Measurements from ENCODE around the gene PRKAR2A.
"Not testable (repeated sequence)": the region's sequence is repeated elsewhere in the genome, so short reads cannot be mapped to it uniquely, and the experiment has no call there.

The PRKAR2A gene

DNA sequence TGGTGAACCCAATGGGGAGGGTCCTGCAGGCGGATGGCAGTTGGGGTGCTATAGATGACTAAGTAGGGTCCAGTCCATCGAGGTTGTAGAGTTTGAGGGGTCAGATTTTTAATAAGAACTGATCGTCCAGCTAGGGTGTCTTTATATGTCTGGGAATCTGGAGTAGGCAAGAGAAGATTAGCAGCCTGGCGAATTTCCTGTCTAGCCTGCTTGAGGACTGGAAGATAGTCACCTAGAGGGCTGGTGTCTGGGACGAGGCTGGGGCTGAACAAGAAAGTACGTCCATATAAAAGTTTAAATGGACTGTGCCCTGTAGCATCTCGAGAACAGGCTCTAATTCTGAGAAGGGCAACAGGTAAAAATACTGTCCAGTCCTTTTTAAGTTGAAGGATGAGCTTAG is 123.9 kb downstream of the PRKAR2A start:
- no peak for DNase-seq

DNA sequence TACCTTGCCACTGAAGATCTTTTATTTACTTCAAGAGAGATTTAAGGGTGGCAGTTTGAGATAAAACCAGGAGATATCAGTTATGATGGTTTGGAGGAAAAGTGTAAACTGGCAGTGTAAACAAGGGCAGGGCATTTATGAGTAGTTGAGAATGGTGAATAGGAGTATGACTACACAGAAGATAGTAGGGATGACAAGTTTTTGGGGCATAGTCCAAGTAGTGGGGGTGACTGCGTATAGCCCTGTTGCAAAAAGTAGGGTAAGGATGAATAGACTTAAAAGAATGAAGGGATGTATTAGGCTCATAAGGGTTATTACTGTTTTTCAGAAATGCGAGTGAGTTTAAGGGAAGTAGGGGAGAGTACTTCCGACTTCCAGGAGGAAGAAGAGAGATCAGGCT is 124.4 kb downstream of the PRKAR2A start:
- not testable (repeated sequence) for DNase-seq

DNA sequence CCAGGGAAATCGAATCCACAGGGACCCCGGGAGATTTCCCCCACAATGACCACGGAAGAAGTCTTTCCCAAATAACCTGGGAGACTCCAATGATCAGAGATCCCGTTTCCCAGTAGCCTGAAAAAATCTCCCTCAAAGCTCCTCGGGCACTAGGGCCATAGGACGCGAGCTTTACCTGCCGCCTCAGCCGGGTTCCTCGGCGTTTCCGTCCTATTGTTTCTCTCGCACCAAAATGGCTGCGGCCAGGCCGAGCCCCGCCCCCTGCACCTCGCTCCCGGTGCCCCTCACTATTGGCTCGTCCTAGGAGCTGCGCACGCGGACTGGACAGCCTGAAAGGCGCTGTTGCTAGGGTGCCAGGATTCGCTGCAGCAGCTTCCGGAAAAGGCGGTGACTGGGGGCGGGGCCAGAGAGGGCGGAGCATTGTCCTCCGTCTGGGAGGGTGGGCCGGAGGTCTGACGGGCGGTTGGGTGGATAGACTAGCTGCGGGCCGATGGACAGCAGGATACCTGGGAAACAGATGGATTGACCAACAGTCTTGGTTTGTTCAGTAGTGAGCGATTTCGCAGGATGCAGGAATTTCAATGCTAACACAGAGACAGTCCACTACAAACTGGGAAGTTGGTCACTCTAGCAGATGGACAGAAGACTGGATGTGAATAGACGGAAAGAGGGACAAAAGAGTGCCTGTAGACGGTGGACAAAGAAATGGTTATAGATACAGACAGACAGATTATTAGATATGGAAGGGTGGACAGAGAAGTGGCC is 130.5 kb downstream of the PRKAR2A start, which contains the start of gene IP6K2:
TSS of gene IP6K2 (minus strand) at position 240 of the 765 bp plus-strand sequence. CDS start 21,930 bp downstream, outside the sequence.
- peak; percentile 94 for DNase-seq

DNA sequence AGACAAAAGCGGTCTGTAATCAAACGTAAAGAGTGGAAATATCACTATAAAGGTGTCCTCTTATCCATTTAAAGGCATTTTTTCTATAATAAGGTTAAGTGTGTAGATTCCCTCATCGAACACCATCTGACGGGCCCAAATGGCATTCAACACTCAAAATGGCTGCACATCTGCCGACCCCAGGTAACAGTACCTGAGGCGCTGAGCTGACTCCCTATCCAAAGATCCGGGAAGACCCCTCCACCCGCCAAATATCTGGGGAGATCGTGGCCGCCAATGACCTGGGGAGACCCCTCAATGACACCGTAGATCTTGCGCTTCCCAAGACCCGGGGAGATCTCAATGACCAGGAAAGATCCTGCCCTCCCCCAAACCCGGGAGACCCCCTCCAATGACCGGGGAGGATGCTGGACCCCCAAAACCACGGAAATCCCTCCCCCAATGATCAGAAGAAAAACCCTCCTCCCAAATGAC is 131.1 kb downstream of the PRKAR2A start:
- DNase-seq: no peak

DNA sequence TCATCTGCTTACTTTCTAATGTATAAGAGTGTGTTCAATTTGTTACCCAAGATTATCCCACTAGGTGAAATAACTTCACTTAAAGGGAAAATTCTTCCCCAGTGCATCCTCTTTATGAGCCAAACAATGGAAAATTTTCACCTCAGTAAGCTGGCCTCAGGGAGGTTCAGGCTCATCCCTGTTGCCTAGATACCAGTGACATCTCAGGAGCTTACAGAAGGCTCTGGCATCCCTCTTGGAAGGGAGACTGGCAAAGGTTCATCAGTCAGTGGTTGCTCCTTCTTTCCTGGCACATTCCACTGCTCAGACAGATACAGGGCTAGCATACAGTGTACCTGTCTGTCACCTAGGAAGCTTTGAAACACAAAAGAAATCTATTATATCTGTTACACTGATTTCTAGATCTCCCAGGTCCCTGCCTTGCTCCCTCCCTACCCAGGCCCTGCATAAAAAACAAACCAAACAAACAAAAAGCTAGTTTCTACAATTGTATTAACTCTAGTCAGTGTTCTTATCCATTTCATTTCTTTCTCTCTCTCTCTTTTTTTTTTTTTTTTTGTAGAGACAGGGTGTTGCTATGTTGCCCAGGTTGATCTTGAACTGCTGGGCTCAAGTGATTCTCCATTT is 132.4 kb downstream of the PRKAR2A start:
- DNase-seq: no peak

DNA sequence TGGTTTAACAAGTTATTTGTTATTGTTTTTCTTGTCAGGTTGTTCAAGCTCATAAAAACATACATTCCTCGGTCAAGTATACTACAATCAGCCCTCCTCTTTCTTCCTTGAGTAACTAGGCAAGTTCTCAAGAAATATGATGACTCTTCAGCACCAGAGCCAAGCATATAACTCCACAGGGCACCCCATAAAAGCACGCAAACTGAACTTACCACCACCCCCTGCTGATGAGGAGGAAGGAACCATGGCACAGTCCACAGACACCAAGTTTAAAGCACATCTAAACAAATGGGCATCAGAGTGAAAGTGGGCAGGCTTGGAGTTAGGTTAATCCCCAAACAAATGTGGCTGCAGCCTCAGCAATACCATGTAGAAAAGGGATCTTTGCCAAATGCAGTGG is 135.9 kb downstream of the PRKAR2A start:
- no peak for DNase-seq

DNA sequence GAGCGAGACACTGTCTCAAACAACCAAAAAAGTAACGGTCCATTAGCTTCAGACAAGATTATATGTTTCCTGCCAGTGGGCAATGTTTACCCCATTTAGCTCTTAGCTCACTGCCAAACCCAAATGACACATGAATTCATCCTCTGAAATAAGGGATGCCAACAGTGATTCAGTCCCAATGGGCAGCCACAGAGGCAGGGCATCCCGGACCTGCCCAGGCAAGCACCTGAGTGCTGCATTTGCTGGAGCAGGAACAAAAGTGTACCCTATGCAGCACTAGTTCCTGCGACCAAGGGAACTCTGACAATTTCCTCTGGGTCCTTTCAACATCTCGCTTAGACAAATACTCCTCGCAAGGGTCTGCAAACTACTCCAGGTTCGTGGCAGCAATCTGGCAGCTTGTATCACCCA is 138.6 kb downstream of the PRKAR2A start:
- no peak for DNase-seq

DNA sequence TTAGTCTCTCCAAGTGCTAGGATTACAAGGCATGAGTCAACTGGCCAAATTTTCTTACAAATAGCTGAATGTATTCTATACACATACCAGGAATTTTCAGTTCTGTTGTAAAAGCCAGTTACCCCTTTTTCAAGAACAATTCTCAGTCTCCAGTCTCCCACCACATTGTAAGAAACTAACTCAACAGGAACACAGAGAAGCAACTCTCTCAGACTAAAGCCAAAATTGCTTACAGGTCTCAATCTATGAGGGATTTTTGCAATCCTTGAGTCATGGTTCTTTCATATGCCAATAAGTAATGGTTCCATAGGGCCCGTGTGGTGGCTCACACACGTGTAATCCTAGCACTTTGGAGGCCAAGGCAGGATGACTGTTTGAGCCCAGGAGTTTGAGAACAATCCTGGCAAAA is 139.2 kb downstream of the PRKAR2A start:
- DNase-seq: no peak

DNA sequence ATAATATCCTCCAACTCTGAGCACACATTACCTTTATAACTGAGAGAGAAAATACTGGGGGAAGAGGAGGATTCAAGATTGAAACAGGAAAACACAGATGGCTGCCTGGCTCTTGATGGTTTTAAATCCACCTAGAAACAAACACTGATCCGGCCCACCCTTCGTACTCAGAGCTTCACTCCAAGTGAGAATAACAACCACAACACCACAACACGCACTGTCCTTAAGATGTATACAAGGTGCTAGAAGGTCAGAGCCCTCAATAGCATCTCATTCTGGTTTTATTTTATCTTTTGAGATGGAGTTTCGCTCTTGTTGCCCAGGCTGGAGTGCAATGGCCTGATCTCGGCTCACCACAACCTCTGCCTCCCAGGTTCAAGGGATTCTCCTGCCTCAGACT is 140.5 kb downstream of the PRKAR2A start:
- no peak for DNase-seq

DNA sequence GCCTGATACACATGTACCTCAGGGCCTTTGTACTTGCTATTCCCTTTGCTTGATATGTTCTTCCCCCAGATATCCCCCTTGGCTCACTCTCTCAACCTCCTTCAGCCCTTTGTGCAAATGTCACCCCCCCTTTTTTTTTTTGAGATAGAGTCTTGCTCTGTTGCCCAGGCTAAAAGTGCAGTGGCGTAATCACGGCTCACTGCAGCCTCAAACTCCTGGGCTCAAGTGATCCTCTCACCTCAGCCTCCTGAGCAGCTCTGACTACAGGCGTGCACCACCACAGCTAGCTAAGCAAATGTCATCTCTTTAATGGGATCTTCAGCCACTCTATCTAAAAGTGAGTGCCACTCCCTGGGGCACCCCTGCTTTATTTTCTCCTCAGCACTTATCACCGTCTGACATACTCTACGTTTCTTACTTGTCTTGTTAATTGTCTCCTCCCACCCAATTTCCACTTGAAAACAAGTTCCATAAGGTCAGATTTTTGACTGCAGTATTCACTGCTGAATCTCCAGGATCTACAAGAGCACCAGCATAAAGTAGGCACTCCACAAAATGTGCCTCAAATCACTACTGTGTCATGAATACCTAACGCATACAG is 145.3 kb downstream of the PRKAR2A start:
- no peak for DNase-seq

DNA sequence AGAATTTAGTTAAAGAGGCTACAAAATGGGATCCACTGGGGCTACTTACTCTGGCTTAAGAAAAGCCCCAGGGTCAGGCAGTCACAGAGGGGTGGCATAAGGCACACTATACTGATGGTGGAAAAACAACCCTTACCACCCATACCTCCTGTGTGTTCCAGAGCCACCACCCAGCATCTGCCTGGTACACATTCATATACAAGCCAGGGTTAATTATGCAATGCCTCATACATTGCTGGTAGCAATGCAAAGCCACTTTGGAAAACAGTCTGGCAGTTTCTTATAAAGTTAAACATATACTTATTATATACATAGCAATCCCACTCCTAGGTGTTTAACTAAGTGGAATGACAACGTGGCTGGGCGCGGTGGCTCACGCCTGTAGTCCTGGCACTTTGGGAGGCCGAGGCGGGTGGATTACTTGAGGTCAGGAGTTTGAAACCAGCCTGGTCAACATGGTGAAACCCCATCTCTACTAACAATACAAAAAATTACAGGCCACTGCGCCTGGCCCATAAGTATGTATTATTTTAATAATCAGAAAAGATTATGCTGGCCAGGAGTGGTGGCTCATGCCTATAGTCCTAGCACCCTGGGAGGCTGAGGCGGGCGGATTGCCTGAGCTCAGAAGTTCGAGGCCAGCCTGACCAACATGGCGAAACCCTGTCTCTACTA is 146.8 kb downstream of the PRKAR2A start:
- DNase-seq: no peak

DNA sequence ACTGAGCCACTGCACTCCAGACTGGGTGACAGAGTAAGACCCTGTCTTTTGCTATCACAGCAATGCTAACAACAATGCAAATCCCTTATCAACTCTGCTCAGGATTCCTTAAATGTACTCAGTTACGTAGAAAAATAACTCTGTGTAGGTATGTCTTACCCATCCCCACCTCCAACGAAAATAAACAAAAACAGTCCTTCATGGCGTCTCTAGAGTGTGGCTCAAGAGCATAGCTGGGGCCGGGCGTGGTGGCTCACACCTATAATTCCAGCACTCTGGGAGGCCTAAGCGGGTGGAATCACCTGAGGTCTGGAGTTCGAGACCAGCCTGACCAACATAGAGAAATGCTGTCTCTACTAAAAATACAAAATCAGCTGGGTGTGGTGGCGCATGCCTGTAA is 148.8 kb downstream of the PRKAR2A start:
- no peak for DNase-seq

DNA sequence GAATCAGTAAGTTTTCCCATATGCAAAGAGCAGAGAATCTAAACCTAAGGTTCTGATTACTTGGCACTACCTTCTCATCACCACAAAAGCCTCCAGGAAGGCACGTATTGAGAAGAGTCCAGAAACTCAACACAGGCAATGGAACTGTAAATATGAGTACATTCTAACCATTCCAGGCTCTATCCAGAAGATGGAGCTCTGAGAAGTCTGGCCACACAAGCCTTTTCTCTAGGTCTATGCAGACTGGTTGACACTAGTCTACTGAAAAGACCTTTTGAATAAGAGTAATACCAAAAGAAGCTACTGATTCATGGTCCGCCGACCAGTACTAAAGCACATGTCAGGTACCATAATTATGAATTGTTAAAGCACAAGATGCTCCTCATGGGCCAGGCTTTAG is 149.7 kb downstream of the PRKAR2A start:
- DNase-seq: no peak

DNA sequence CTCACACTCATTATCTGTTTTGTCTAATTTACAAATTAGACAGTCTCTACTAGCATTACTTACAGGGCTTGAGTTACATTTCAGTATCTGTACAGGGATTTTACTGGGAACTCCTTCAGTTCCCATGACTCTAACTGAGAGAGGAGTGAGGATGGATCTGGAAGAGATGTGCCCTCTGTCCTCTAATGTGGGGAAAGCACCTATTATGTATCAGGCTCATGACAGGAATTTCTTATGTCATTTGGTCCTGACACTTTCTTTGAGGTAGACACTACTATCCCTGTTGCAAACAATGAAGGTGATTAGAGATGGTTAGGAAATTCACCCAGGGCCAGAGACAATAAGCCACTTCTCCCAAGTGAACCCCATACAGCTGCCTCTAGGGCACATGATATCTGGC is 151.1 kb downstream of the PRKAR2A start:
- DNase-seq: no peak

Measured in KG1 (cell line).